GM12874 (cell line): Measurements from ENCODE around the gene PEPD.

Source experiments
- CTCF ChIP-seq: IDR thresholded peaks from 2 replicates; pipeline ENCODE4 v1.5.1; 2011; ENCODE audit warnings: low read depth, mild to moderate bottlenecking, control low read depth, low read length, moderate library complexity; ENCODE audit not compliant: insufficient read depth

The PEPD gene

GRCh38 chr19:33382006-33382405 lies 139.6 kb downstream of the PEPD start:
- TF ChIP-seq CTCF = no peak

- TF ChIP-seq CTCF = no peak
Measured at GRCh38 chr19:33381101-33381500, 140.5 kb downstream of the PEPD start.

- TF ChIP-seq CTCF = no peak
Measured at GRCh38 chr19:33379151-33379829, 142.3 kb downstream of the PEPD start.

- TF ChIP-seq CTCF = no peak
Measured at GRCh38 chr19:33377586-33378475, 143.8 kb downstream of the PEPD start.

- TF ChIP-seq CTCF = no peak
Measured at GRCh38 chr19:33376941-33377557, 144.5 kb downstream of the PEPD start.

- no peak for TF ChIP-seq CTCF
Measured at GRCh38 chr19:33376423-33376822, 145.2 kb downstream of the PEPD start.

- TF ChIP-seq CTCF = no peak
Measured at GRCh38 chr19:33375837-33376159, 145.8 kb downstream of the PEPD start.
